Esophagus squamous epithelium (tissue), 5 donors: ENCODE measurements around the gene ITGA2B. TPM values are rescaled to one million over a fixed set of nuclear protein-coding genes. Genes with fewer than 3 reads are reported as not detected.

Experiments used
- DNase-seq: peaks from one replicate; lab custom pipeline; 2025; lab: John Stamatoyannopoulos, UW
- H3K27ac ChIP-seq, 4 donors: fragments of 200-600 bp; sonication (generic); one replicate each; pipeline ENCODE4 v1.5.1; 2016 to 2019; ENCODE audit warnings: mild to moderate bottlenecking in 1 of 4
- H3K27me3 ChIP-seq, 4 donors: fragments of 200-600 bp; sonication (generic); 1 replicate in 3 of 4; 2 replicates in 1 of 4; pipeline versions ENCODE4 v1.5.1 to v1.6.0; 2017 to 2021; ENCODE audit warnings: antibody characterized with exemption in 1 of 4
- H3K36me3 ChIP-seq, 3 donors: fragments of 200-600 bp; sonication (generic); one replicate each; pipeline ENCODE4 v1.5.1; 2016 to 2019
- H3K4me1 ChIP-seq, 3 donors: fragments of 200-600 bp; sonication (generic); one replicate each; pipeline ENCODE4 v1.5.1; 2017 to 2019
- H3K4me3 ChIP-seq, 4 donors: fragments of 200-600 bp; sonication (generic); 1 replicate in 3 of 4; 2 replicates in 1 of 4; pipeline ENCODE4 v1.5.1; 2016 to 2019; ENCODE audit warnings: mild to moderate bottlenecking in 2 of 4, moderate library complexity in 1 of 4
- H3K9me3 ChIP-seq, 3 donors: fragments of 200-600 bp; sonication (generic); one replicate each; pipeline ENCODE4 v1.5.1; 2016 to 2019
- CTCF ChIP-seq, 6 experiments: fragments of 450-650 bp in 4 of 6; fragments of 200-600 bp in 2 of 6; sonication (generic) in 2 of 6; IDR thresholded peaks; one replicate each; pipeline ENCODE4 v1.5.1; 2016 to 2019; ENCODE audit warnings: antibody characterized with exemption in 6 of 6, mild to moderate bottlenecking in 4 of 6, moderate library complexity in 4 of 6
- POLR2A ChIP-seq, 4 donors: fragments of 450-650 bp; IDR thresholded peaks; one replicate each; pipeline ENCODE4 v1.6.1; 2017; ENCODE audit warnings: antibody characterized with exemption in 4 of 4, mild to moderate bottlenecking in 4 of 4, moderate library complexity in 3 of 4
- WGBS, 2 donors: methylation state at CpG; one replicate each; pipeline ENCODE4 v1.1.5; 2018; 5-methylcytosine and 5-hydroxymethylcytosine counted together
- intact Hi-C: fragments of 100-400 bp; cut with DNase I; formaldehyde crosslinking; loops from one replicate; pipeline ENCODE4 v1.15.0; 2022
- total RNA-seq, 4 donors: library from RNA; depleted of rRNA; stranded (reverse); fragments of >200 nt; gene quantifications; one replicate each; pipeline ENCODE4 v1.1.0, GENCODE V29; 2016
- donor health status: DM: yes; HTN: yes; CAD: no.

Gene ITGA2B
- total RNA-seq, 4 donors from 2014 or later, result 0.26 to 0.76 (median 0.70) TPM; not detected in 1

- Histone ChIP-seq H3K4me3 (no peak overlapping the region), H3K9me3 (no peaks in the 10 kb centered on the region), H3K27me3 (no peaks in the 10 kb centered on the region), H3K36me3 (peaks cover 15 to 23% (median 21%) of the 10 kb centered on the region in 3 donors), H3K4me1 (peaks cover 0 to 14% (median 4%) of the 10 kb centered on the region in 3 donors), H3K27ac (no peak overlapping the region)
- no peak for TF ChIP-seq CTCF (IDR thresholded peaks at IDR 0.05)
- no peak for TF ChIP-seq POLR2A (IDR thresholded peaks at IDR 0.05)
- intact Hi-C loops, result no loop called here
- 58% methylated on average over 7 of the region's 11 CpGs; no CpG with 5 or more reads in 1 of the 2 donors for WGBS, 2 donors
- DNase-seq, result no peak
These were observed 33.2 kb downstream of the ITGA2B start for GRCh38 chr17:44356241-44356640.

- TF ChIP-seq CTCF (IDR thresholded peaks at IDR 0.05), result no peak
- no peak for TF ChIP-seq POLR2A (IDR thresholded peaks at IDR 0.05)
- Histone ChIP-seq H3K9me3 (no peaks in the 10 kb centered on the region), H3K4me1 (peaks cover 0 to 12% (median 4%) of the 10 kb centered on the region in 3 donors), H3K4me3 (no peak overlapping the region), H3K27ac (no peak overlapping the region), H3K27me3 (no peaks in the 10 kb centered on the region), H3K36me3 (peaks cover 20 to 29% (median 26%) of the 10 kb centered on the region in 3 donors)
- intact Hi-C loops, result no loop called here
- DNase-seq, result no peak
- 74 to 86% methylated on average over 5 to 15 of the region's 17 CpGs for WGBS, 2 donors
These were observed 33.8 kb downstream of the ITGA2B start for GRCh38 chr17:44355642-44356099.

- intact Hi-C loops, result no loop called here
- no peak for DNase-seq
- TF ChIP-seq CTCF (IDR thresholded peaks at IDR 0.05) (peak in 4 of 6 experiments; percentile 12 to 37 (median 20)), POLR2A (IDR thresholded peaks at IDR 0.05) (no peak)
- peaks cover 0 to 18% (median 4%) of the 10 kb centered on the region in 3 donors for H3K4me1 ChIP-seq
- 66 to 68% methylated on average over 11 to 13 of the region's 77 CpGs for WGBS, 2 donors
- H3K27ac ChIP-seq, result no peak overlapping the region
- no peaks in the 10 kb centered on the region for H3K27me3 ChIP-seq
- peak overlapping the region in 2 of 4 donors; percentile 43 to 60 for H3K4me3 ChIP-seq
- H3K36me3 ChIP-seq, result peaks cover 28 to 37% (median 32%) of the 10 kb centered on the region in 3 donors
- H3K9me3 ChIP-seq, result no peaks in the 10 kb centered on the region
These were observed 34.6 kb downstream of the ITGA2B start for GRCh38 chr17:44354582-44355561.

GRCh38 chr17:44353672-44354331, 35.6 kb downstream of the ITGA2B start:
- Histone ChIP-seq H3K27me3 (no peaks in the 10 kb centered on the region), H3K36me3 (peaks cover 32 to 48% (median 35%) of the 10 kb centered on the region in 3 donors), H3K27ac (peak overlapping the region in 3 of 4 donors; percentile 21 to 60 (median 58)), H3K9me3 (no peaks in the 10 kb centered on the region), H3K4me1 (peaks cover 8 to 28% (median 10%) of the 10 kb centered on the region in 3 donors), H3K4me3 (peak overlapping the region in 3 of 4 donors; percentile 30 to 60 (median 43))
- intact Hi-C loops, result no loop called here
- DNase-seq, result no peak
- TF ChIP-seq POLR2A (IDR thresholded peaks at IDR 0.05), result no peak
- WGBS, 2 donors, result 67% methylated on average over 3 of the region's 98 CpGs; no CpG with 5 or more reads in 1 of the 2 donors
